K562 (cell line): ENCODE data around the gene KAZN. TPM values are rescaled to one million over a fixed set of nuclear protein-coding genes. Genes with fewer than 3 reads are reported as not detected.
A peak's percentile ranks its signal among the peaks of the same experiment; 100 is the strongest.

ENCODE experiments used
- KLF13 ChIP-seq: fragments of 450-650 bp; IDR thresholded peaks from 2 replicates; pipeline ENCODE4 v1.6.1; 2016; ENCODE audit warnings: missing genetic modification characterization, low read depth, mild to moderate bottlenecking, missing compliant biosample characterization, moderate library complexity, borderline replicate concordance
- KLF16 ChIP-seq: IDR thresholded peaks from 2 replicates; pipeline ENCODE4 v1.6.1; 2016; ENCODE audit warnings: antibody characterized with exemption
- TEAD1 ChIP-seq, 2 experiments: fragments of 450-650 bp in 1 of 2; sonication (generic) in 1 of 2; formaldehyde crosslinking; IDR thresholded peaks; 2 replicates each; pipeline versions ENCODE4 v1.4.0 to v1.8.0; 2020 to 2022; ENCODE audit warnings: mild to moderate bottlenecking in 2 of 2, missing genetic modification reagents in 1 of 2
- TFAP4 ChIP-seq: sonication (generic); formaldehyde crosslinking; IDR thresholded peaks from 2 replicates; pipeline ENCODE4 v1.8.0; 2022; ENCODE audit warnings: missing genetic modification reagents, mild to moderate bottlenecking, moderate library complexity, borderline replicate concordance
- ZFP91 ChIP-seq: sonication (generic); formaldehyde crosslinking; IDR thresholded peaks from 2 replicates; pipeline ENCODE4 v1.8.0; 2022; ENCODE audit warnings: mild to moderate bottlenecking, missing genetic modification reagents
- polyA plus RNA-seq, 8 experiments: library from polyadenylated mRNA; depleted of rRNA in 4 of 8; stranded (reverse) in 5 of 8; unstranded in 3 of 8; fragments of >200 nt; fragmentation: Nextera tagmentation in 2 of 8; fragmentation: Illumina TruSeq in 1 of 8; extraction: Ambion mirVana in 2 of 8; extraction: Trizol in 1 of 8; gene quantifications; 2 replicates each; pipeline versions ENCODE4 v1.2.1 to v1.2.3, GENCODE V29; 2011 to 2014; ENCODE audit warnings: inconsistent platforms in 1 of 8, missing spikeins in 1 of 8
- total RNA-seq, 7 experiments: library from RNA; depleted of rRNA in 6 of 7; stranded (reverse); fragments of >200 nt in 6 of 7; fragmentation: Illumina TruSeq in 2 of 7; extraction: Trizol in 2 of 7; gene quantifications; 2 replicates each; pipeline versions ENCODE4 v1.2.1 to v1.2.3, GENCODE V29; 2011 to 2021; ENCODE audit warnings: low replicate concordance in 1 of 7
- TF ChIP-seq, protein P1 (sequence below), 2 experiments: fragments of 450-650 bp; IDR thresholded peaks; 2 replicates each; pipeline ENCODE4 v1.6.1; 2016; ENCODE audit warnings: mild to moderate bottlenecking in 2 of 2, borderline replicate concordance in 1 of 2, low read depth in 1 of 2, moderate library complexity in 1 of 2
- TF ChIP-seq, protein P2 (sequence below): fragments of 250-450 bp; sonication (Bioruptor Pico); IDR thresholded peaks from 2 replicates; pipeline ENCODE4 v1.4.0; 2020; ENCODE audit warnings: mild to moderate bottlenecking

Gene KAZN
- total and polyA plus RNA-seq, 9 of the 15 experiments (the other 6 are each of a cell fraction or from before 2014, with no cell fraction given): 2.1 to 21.6 (median 5.4) TPM

- no peak for TF ChIP-seq ZFP91 (CRISPR knock-in tag)
- TF ChIP-seq TFAP4 (CRISPR knock-in tag): no peak
- 0 out of 4 replicates have a peak, but pooled peaks of 1 of the 2 experiments have one; percentile 71 for TF ChIP-seq TEAD1 (CRISPR knock-in tag; IDR thresholded peaks at IDR 0.05)
- TF ChIP-seq, protein P1, sequence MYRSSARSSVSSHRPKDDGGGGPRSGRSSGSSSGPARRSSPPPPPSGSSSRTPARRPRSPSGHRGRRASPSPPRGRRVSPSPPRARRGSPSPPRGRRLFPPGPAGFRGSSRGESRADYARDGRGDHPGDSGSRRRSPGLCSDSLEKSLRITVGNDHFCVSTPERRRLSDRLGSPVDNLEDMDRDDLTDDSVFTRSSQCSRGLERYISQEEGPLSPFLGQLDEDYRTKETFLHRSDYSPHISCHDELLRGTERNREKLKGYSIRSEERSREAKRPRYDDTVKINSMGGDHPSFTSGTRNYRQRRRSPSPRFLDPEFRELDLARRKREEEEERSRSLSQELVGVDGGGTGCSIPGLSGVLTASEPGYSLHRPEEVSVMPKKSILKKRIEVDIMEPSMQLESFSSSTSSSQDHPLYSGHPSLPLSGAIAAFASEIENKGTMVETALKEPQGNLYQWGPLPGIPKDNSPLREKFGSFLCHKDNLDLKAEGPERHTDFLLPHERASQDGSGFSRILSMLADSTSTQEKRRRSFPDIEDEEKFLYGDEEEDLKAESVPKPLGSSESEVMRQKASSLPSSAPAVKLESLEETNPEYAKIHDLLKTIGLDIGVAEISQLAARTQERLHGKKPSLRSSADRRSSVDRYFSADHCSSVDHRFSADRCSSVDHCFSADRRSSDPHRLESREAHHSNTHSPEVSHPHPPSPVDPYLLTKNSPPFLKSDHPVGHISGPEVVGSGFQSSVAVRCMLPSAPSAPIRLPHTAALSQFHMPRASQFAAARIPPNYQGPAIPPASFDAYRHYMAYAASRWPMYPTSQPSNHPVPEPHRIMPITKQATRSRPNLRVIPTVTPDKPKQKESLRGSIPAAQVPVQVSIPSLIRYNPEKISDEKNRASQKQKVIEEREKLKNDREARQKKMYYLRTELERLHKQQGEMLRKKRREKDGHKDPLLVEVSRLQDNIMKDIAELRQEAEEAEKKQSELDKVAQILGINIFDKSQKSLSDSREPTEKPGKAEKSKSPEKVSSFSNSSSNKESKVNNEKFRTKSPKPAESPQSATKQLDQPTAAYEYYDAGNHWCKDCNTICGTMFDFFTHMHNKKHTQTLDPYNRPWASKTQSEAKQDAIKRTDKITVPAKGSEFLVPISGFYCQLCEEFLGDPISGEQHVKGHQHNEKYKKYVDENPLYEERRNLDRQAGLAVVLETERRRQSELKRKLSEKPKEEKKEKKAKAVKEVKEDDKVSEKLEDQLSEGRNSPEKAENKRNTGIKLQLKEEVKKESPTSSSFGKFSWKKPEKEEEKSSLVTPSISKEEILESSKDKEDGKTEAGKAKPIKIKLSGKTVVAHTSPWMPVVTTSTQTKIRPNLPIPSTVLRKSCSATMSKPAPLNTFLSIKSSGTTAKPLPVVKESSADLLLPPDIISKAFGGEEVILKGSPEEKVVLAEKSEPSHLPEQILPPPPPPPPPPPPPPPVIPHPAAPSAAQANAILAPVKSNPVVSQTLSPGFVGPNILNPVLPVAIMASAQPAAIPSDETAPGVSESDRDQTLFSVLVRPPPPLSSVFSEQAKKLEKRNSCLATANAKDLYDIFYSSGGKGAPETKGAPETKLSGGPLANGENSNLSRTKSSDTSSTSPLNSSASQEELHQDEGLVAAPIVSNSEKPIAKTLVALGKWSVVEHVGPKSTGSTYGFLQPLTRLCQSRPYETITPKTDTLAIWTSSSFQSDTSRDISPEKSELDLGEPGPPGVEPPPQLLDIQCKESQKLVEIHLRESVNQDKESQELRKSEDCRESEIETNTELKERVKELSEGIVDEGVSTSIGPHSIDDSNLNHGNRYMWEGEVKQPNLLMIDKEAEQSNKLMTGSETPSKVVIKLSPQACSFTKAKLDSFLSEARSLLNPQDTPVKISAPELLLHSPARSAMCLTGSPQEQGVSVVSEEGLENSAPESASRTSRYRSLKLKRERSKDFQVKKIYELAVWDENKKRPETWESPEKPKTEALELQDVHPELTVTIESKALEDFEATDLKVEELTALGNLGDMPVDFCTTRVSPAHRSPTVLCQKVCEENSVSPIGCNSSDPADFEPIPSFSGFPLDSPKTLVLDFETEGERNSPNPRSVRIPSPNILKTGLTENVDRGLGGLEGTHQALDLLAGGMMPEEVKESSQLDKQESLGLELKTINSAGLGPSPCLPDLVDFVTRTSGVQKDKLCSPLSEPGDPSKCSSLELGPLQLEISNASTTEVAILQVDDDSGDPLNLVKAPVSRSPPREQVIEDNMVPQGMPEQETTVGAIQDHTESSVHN (IDR thresholded peaks at IDR 0.05; ENCODE audit: borderline replicate concordance in 1 of 2, low read depth in 1 of 2): no peak
- no peak for TF ChIP-seq KLF16
- TF ChIP-seq, protein P2, sequence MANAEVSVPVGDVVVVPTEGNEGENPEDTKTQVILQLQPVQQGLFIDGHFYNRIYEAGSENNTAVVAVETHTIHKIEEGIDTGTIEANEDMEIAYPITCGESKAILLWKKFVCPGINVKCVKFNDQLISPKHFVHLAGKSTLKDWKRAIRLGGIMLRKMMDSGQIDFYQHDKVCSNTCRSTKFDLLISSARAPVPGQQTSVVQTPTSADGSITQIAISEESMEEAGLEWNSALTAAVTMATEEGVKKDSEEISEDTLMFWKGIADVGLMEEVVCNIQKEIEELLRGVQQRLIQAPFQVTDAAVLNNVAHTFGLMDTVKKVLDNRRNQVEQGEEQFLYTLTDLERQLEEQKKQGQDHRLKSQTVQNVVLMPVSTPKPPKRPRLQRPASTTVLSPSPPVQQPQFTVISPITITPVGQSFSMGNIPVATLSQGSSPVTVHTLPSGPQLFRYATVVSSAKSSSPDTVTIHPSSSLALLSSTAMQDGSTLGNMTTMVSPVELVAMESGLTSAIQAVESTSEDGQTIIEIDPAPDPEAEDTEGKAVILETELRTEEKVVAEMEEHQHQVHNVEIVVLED (CRISPR knock-in tag): peak; percentile 83
- no peak for TF ChIP-seq KLF13
Observed at GRCh38 chr1:14996133-14997050, 397.9 kb downstream of the KAZN start (continued).
